GM13977 (cell line): Measurements from ENCODE around the gene DAAM1.

Experiments used
- DNase-seq: peaks from one replicate; pipeline ENCODE4 v3.0.0; 2012; ENCODE audit warnings: low spot score
- CTCF ChIP-seq: IDR thresholded peaks from 2 replicates; pipeline ENCODE4 v1.5.1; 2012; ENCODE audit warnings: mild to moderate bottlenecking, control low read depth; ENCODE audit not compliant: insufficient read depth; ENCODE audit errors: extremely low read depth, missing control alignments
- in situ Hi-C: fragments of 300-500 bp; cut with MboI; formaldehyde crosslinking; loops from one replicate; pipeline ENCODE4 v1.12.0; 2022; ENCODE audit warnings: low sequenced_read_pairs, low pct_unique_long_range_greater_than_20kb, mixed read lengths, inconsistent platforms; ENCODE audit not compliant: unreplicated experiment

DAAM1 gene

DNA sequence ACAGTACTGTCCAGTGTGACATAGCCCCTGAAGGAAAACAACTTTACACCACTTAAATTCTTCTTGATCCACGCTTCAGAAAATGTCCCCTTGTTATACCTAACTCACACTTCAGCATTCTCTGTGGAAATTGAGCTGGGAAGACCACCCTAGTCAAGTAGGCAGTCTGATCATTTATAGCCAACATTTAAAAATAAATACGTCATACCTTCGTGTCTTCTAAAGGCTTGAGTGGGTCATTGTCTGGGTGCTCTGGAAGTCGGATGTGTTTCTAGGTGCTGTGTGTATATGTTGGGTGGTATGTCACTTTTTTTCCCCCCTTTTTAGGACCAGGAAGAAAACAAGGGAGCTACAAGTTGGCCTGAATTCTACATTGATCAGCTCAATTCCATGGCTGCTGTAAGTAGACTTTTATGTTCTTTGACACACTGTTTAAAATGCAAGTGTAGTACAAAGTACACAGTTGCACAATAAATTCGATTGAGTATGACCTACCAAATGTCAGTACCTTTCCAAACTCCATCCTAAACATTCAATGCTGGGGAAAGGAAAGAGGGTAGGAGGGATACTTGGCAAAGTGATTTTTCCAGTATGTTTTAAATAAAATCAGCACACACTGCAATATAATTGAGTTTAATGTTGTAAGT, 126.6 kb downstream of the DAAM1 start:
- in situ Hi-C loops = no loop called here
- no peak for TF ChIP-seq CTCF
- DNase-seq = no peak

- no peak for TF ChIP-seq CTCF
- no peak for DNase-seq
- in situ Hi-C loops = no loop called here
Measured at GRCh38 chr14:59316151-59316830, 127.8 kb downstream of the DAAM1 start.

DNA sequence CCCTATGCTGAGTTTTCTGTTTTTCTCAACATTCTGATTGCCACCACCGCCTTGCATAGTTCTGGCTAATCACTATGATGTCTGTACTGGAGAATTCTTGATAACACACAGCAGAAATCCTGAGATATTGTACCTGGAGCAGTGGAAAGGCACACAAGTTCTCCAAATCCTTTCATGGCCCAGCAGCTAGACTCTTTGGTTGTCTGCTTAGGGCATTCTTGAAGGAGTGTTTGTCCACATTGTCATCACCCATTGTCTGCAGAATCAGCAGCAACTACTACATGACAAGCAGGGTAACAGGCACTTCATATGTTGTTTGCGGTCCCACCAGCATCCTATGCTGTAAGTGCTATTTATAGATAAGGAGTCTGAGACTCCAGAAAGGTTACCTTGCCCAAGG, 128.9 kb downstream of the DAAM1 start:
- in situ Hi-C loops = no loop called here
- TF ChIP-seq CTCF = no peak
- no peak for DNase-seq

GRCh38 chr14:59317798-59318505, 129.5 kb downstream of the DAAM1 start:
- TF ChIP-seq CTCF = no peak
- DNase-seq = no peak
- in situ Hi-C loops = no loop called here

GRCh38 chr14:59318908-59319307, 130.4 kb downstream of the DAAM1 start:
- no peak for TF ChIP-seq CTCF
- in situ Hi-C loops = no loop called here
- DNase-seq = no peak

GRCh38 chr14:59320361-59320760, 131.9 kb downstream of the DAAM1 start:
- in situ Hi-C loops = no loop called here

More at GRCh38 chr14:59320361-59320760, 131.9 kb downstream of the DAAM1 start:
- no peak for DNase-seq
- no peak for TF ChIP-seq CTCF
